ENCODE results near the gene TTC33.
"Not testable (repeated sequence)": the region's sequence is repeated elsewhere in the genome, so short reads cannot be mapped to it uniquely, and the experiment has no call there.

The TTC33 gene

DNA sequence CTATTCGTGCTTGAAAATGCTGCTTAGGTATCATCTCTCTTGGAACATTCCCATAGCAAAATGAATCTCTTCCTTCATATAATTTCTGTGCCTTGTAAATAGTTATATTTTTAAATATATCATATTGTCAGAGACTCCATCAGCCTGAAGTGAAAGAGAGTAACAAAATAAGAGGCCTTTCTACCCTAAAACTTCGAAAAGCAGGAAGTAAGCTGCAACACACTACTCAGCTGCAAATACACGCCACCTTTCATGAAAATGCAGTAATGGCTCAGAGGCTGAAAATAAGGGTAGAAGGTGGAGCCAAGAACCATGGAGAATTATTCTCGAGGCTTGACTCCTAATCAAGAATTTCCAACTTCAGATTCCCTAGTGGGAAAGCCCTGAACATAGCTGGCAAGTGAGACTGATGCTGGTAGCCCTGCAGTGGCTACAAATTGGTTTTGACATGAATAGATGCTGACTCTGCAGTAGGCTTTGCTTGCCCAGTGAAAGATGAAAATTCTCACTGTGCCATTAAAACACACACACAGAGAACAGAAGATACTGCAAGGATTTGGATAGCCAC is 106.2 kb downstream of the TTC33 start:
- DNase-seq, result no peak

GRCh38 chr5:40648150-40648549 is 107.6 kb downstream of the TTC33 start:
- no peak for DNase-seq

DNA sequence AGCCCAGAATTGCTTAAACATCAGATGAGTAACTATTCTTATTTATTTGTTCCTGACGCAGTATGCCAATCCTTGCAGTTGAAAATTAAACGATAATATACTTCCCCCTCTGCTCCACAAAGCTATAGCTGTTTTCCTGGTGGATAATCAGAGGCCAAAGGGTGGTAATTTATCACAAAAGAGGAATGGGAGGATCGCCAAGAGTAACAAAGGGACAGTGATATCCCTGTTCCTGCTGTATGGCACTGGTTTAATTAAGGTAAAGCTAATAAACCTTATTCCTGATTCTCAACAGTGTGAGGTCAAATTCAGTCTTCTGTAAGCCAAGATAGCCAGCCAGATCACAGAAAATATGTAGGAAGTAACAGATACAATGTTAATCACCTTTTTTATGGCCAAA is 109.5 kb downstream of the TTC33 start:
- no peak for DNase-seq

GRCh38 chr5:40639531-40639930 is 116.2 kb downstream of the TTC33 start:
- not testable (repeated sequence) for DNase-seq

DNA sequence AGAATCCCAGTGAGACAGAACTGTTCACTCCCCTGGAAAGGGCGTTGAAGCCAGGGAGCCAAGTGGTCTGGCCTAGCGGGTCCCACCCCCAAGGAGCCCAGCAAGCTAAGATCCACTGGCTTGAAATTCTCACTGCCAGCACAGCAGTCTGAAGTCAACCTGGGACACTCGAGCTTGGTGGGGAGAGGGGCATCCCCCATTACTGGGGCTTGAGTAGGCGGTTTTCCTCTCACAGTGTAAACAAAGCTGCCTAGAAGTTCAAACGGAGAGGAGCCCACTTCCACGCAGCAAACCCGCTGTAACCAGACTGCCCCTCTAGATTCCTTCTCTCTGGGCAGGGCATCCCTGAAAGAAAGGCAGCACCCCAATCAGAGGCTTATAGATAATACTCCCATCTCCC is 121.2 kb downstream of the TTC33 start:
- DNase-seq, result no peak

DNA sequence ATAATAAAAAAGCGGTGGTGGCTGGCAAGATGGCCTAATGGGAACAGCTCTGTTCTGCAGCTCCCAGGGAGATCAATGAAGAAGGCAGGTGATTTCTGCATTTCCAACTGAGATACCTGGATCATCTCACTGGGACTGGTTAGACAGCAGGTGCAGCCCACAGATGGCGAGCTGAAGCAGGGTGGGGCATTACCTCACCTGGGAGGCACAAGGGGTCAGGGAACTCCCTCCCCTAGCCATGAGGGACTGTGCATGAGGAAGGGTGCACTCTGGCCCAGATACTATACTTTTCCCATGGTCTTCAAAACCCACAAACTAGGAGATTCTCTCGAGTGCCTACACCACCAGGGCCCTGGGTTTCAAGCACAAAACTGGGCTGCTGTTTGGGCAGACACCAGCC is 121.6 kb downstream of the TTC33 start:
- no peak for DNase-seq

GRCh38 chr5:40631236-40631635 is 124.5 kb downstream of the TTC33 start:
- no peak for DNase-seq

DNA sequence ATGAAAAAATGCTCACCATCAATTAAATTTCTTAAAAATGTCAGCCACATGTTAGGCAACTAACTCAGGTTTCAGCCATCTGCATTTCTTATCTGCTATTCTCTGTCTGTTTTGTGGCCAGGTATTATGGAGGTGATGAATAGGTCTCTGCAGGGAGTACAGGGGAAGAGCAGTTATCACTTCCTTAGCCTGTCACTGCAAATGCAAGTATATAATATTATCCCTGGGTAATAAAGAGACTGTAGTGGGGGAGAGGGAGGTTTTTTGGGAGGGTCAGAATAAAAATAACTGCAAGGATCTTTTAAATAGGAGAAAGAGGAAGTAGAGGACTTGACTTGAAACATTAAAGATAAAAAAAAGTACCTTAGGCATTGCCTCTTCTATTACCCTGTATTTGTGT is 125.6 kb downstream of the TTC33 start:
- no peak for DNase-seq

DNA sequence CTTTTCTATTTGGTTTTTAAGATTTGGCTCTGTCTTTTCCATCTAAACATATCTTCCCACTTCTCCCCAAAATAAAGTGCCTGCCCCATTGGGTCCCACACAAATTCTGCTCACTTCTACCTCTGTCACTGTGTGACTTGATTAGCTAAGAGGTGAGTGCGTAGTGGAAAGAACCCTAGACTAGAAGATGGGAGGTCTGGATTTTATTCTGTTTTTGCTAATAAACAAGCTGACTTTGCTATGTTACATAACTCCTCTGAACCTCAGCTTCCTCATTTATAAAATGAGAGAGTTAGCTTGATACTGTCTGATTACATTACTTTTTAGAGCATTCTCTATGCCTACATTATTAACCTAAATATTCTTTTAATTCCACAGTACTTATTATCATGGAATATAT is 127.4 kb downstream of the TTC33 start:
- no peak for DNase-seq

GRCh38 chr5:40627706-40628105 is 128.1 kb downstream of the TTC33 start:
- no peak for DNase-seq

- no peak for DNase-seq
Measured at GRCh38 chr5:40626801-40627200, 129.0 kb downstream of the TTC33 start.

- no peak for DNase-seq
Measured at GRCh38 chr5:40623480-40624420, 132.0 kb downstream of the TTC33 start.

DNA sequence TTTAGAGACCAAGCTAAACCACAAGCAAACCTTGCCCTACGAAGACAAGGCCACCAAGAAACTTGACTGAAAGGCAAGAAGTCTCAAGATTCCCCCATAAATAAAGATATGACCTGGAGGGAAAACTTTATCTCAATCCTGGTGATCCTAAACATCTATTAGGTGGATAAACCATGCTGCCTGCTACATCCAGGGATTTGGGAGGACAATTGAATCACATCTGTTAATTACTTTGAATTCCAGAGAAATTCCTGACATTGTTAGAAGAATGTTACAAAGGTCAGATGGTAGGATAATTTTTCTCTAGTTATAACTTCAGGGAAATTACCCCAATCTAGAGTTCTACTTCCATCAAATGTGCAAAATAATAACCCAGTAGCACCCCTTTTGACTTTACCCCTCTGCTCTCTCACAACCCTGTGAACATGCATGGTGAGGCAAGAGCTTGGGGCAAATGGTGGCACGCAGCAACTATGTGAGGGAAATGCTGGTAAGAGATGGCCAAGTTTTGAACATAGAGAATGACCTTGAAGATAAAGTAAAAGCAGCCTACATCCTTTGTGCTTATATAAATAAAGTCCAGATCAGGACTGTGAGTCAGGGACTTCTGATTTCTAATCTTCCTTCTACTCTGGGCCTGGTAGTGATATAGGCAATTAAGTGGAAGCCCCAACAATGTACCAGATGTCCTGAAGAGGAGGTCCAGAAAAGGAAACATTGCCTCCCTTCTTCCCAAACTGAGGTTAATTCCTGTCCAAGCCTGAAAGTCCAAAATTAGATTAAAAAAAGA is 133.1 kb downstream of the TTC33 start:
- DNase-seq, result no peak

DNA sequence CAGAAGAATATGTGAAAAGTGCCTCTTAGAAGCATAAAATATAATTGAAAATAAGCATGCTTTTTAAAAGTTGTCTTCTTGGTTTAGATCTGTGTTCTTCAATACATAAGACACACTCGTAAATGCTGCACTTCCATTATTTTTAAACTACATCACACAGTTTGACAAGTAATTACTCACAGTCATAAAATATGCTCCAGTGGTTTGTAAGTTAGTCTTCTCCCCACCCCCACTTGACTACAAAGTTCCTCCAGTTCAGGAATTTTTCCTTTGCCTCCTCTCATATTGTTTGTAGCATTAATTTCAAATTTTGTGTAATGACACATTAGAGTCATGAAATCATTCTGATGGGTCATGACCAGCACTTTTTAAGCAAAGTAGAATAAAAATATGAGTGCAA is 136.3 kb downstream of the TTC33 start:
- no peak for DNase-seq

GRCh38 chr5:40618926-40619325 is 136.8 kb downstream of the TTC33 start:
- no peak for DNase-seq

GRCh38 chr5:40616781-40617180 is 139.0 kb downstream of the TTC33 start:
- no peak for DNase-seq

GRCh38 chr5:40615586-40616170 is 140.1 kb downstream of the TTC33 start:
- DNase-seq, result no peak

- DNase-seq, result no peak
Measured at GRCh38 chr5:40614923-40615585, 140.7 kb downstream of the TTC33 start.

DNA sequence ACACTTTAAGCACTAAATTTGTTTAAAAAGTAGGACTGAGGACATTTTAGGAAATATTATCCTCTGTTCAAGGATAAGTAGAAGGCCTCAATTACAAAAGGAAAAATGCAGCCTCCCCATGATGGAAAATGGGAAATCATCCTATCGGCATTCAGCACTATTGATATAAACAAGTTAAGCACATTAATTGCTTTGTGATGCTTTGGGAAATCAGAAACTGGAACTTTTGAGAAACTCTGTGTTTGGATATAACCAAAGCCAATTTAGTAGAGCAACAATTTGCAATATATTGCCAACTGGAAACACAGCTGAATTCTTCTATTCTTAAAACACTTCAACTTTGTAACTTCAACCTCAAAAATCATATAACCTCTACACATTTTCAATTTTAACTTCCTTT is 141.3 kb downstream of the TTC33 start:
- no peak for DNase-seq

DNA sequence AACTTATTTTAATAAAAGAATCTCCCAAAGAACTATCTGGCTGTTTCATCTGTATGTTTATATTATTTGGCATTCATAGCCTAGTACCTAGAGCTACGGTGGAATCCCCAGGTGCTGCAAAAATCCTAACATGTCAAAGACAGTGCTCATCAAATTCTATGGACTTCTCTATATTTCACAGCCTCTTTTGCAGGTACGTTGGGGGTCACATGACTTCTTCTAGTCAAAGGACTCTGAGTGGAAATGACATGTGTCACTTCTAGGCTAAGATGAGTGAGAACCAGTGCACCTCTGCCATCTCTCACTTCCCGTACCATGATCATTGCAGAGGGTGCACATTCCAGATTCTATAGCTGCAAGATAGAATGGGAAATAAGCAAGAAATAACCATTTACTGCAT is 148.6 kb downstream of the TTC33 start:
- DNase-seq, result no peak

GRCh38 chr5:40606077-40606765 is 149.5 kb downstream of the TTC33 start:
- DNase-seq, result no peak

GRCh38 chr5:40605295-40605958 is 150.3 kb downstream of the TTC33 start:
- no peak for DNase-seq

All from right hindlimb (tissue), 1 donor.